BJ (cell line): ENCODE measurements around the gene CTIF. TPM values are rescaled to one million over a fixed set of nuclear protein-coding genes. Genes with fewer than 3 reads are reported as not detected.

Source experiments
- CTCF ChIA-PET: fragments of 350-600 bp; formaldehyde crosslinking; extraction: SDS; loops from one replicate; lab custom pipeline; 2021; ENCODE audit warnings: antibody characterized with exemption, inconsistent platforms; lab: Yijun Ruan, JAX
- POLR2A ChIA-PET: fragments of 300-600 bp; sonication (Branson Sonifier 250); formaldehyde crosslinking; extraction: SDS; loops from one replicate; lab custom pipeline; 2021; ENCODE audit warnings: antibody characterized with exemption; lab: Charles Lee
- DNase-seq: peaks from one replicate; pipeline ENCODE4 v3.0.0-alpha.2; 2011; ENCODE audit warnings: low read depth
- H3K27me3 ChIP-seq: 2 replicates; pipeline ENCODE4 v1.6.0; 2011; ENCODE audit warnings: low read length; ENCODE audit not compliant: control insufficient read depth, insufficient read depth
- H3K36me3 ChIP-seq: 2 replicates; pipeline ENCODE4 v1.5.1; 2011; ENCODE audit warnings: low read length; ENCODE audit not compliant: control insufficient read depth, insufficient read depth
- H3K4me3 ChIP-seq: 2 replicates; pipeline ENCODE4 v1.5.1; 2011; ENCODE audit warnings: low read depth, mild to moderate bottlenecking, control low read depth, low read length
- polyA plus RNA-seq: library from polyadenylated mRNA; depleted of rRNA; stranded (reverse); fragments of >200 nt; gene quantifications from 2 replicates; pipeline ENCODE4 v1.2.3, GENCODE V29; 2011
- TF ChIP-seq, protein P1 (sequence below): IDR thresholded peaks from 2 replicates; pipeline ENCODE4 v1.5.1; 2011; ENCODE audit warnings: low read depth, mild to moderate bottlenecking, control low read depth, inconsistent platforms, low read length, moderate library complexity; ENCODE audit not compliant: insufficient read depth

CTIF gene
- polyA plus RNA-seq, 1 experiment: 105 TPM

DNA sequence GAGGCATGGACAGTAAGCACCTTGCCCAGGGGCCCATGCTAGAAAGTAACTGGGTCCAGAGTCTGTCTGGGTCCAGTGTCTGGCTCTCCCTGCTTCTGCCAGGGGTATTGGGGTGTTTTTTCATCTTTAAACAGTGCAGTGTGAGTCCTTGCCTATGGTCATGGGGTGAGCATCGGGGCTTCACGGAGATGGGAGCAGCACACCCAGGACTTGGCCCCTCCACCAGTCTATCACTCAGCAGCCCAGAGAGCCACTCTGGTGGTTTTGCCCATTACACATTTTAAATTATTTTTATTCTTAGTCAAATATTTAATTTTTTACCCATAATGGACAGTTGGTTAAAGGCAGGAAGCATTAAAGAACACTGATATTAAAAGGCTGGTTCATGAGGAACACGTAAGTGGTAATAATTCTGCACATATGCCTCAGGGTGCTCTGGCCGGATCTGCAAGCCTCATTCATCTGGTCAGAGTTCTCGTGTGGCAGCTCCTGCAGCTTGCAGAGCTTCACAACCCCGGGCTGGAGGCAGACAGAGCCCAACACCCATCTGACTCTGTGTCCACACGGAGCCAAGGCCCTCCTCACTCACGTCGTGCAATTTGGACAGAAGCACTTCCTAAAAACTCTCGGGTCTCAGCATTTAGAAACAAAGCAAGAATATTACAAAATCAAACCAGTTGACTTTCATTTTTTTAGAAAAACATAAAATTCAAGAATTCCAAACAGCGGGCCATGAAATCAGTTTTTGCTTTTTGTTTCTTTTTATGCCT, 204.1 kb downstream of the CTIF start:
- TF ChIP-seq, protein P1, sequence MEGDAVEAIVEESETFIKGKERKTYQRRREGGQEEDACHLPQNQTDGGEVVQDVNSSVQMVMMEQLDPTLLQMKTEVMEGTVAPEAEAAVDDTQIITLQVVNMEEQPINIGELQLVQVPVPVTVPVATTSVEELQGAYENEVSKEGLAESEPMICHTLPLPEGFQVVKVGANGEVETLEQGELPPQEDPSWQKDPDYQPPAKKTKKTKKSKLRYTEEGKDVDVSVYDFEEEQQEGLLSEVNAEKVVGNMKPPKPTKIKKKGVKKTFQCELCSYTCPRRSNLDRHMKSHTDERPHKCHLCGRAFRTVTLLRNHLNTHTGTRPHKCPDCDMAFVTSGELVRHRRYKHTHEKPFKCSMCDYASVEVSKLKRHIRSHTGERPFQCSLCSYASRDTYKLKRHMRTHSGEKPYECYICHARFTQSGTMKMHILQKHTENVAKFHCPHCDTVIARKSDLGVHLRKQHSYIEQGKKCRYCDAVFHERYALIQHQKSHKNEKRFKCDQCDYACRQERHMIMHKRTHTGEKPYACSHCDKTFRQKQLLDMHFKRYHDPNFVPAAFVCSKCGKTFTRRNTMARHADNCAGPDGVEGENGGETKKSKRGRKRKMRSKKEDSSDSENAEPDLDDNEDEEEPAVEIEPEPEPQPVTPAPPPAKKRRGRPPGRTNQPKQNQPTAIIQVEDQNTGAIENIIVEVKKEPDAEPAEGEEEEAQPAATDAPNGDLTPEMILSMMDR: no peak
- POLR2A ChIA-PET: no interaction called here
- Histone ChIP-seq H3K4me3 (no peak overlapping the region), H3K36me3 (peaks cover 8% of the 10 kb centered on the region; the same call in 1 of the 2 replicates), H3K27me3 (no peaks in the 10 kb centered on the region)
- CTCF ChIA-PET: no interaction called here
- peak; percentile 70 for DNase-seq

DNA sequence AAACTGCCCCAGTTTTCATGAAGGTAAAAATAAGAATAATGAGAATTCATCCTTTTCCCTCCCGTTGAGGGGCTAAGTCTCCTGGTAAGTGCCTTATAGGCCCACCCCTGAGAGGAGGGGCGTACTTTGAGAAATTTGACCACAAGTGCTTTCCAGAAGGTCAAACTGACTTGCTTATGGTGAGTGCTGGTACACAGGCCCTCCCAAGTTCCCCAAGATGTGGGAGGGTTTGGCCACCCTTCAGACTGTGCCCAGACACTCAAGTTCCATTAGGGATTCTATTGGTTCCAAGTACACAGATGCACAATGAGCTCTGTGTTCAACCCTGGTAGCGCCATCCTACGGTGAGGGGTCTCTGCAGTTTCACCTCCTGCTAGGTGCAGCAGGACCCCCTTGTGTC, 205.1 kb downstream of the CTIF start:
- H3K27me3 ChIP-seq: no peaks in the 10 kb centered on the region
- TF ChIP-seq, protein P1: no peak
- H3K36me3 ChIP-seq: peaks cover 7% of the 10 kb centered on the region; the same call in 1 of the 2 replicates
- H3K4me3 ChIP-seq: no peak overlapping the region
- CTCF ChIA-PET: no interaction called here
- DNase-seq: no peak
- POLR2A ChIA-PET: no interaction called here

DNA sequence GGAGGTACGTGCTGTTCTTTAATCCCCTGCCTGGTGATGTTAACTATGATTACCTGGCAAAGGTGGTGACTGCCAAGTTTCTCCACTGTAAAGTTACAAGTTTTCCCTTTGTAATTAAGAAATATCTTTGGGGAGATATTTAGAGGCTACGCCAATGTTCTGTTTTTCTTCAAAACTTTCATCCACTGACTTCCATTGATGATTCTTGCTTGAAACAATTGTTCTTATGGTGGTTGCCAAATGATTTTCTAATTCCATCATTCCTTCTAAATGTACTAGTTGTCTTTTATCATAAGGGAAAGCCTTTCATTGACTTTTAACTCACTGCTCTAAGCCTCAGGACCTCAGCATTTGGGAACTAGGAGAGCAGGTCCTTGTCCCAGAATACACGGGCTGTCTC, 206.5 kb downstream of the CTIF start:
- no peak for DNase-seq
- TF ChIP-seq, protein P1: no peak
- ChIA-PET CTCF (no interaction called here), POLR2A (no interaction called here)
- H3K36me3 ChIP-seq: peaks cover 5% of the 10 kb centered on the region; the same call in 1 of the 2 replicates
- H3K27me3 ChIP-seq: no peaks in the 10 kb centered on the region
- no peak overlapping the region for H3K4me3 ChIP-seq

DNA sequence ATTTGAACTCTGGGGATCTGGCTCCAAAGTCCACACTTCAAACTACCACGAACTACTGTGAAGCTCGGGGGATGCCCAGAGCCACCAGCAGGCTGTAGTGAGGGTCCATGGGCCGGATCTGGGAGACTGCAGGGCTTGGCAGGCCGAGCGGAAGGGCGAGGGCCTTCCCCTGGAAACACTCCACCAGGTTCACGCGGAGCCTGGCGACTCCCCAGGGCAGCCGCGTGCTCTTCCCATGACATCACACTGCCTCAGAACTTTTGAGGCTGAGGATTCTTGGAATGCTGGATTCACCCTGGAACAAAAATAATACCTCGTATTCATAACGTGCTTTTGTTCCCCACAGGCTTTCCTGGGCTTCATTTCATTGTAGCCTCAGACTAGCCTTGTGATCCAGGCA, 210.9 kb downstream of the CTIF start:
- TF ChIP-seq, protein P1: no peak
- Histone ChIP-seq H3K36me3 (peaks cover 14% of the 10 kb centered on the region), H3K4me3 (no peak overlapping the region), H3K27me3 (no peaks in the 10 kb centered on the region)
- no peak for DNase-seq
- ChIA-PET POLR2A (no interaction called here), CTCF (interaction anchor here (0.5 to 1.1 kb wide), 2 partner anchors 698 to 761 kb away, joined by 3 read pairs; no protein-coding TSS in a partner anchor)

DNA sequence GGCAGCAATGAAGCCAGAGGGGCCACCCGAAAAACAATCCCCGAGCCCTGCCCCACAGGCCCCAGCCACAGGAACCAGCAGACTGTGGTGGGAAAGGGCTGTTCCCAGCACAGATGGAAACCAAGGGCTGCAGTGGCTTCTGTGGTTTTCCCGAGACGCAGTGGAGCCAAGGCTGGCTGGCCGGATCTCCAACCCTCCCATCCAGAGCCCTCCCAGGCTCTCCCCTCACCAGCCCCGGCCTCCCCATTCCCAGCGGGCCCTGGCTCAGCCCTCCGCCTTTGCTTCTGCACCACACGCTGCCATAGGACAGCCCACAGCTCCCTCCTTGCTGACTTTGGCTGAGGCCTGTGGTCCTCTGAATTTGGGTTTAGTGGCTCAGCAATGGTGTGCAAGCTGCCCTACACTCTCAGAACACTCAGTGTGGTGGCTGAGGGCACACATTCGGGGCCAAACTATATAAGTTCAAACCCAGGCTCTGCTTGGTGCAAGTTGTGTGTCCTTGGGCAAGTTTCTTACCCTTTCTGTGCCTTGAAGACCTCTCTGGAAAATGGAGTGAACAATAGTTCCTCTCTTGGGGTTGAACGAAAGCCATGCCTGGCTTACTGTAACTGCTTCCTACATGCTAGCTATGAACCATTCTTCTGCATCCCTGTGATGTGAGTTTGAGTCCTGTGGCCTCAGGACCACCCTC, 211.8 kb downstream of the CTIF start:
- CTCF ChIA-PET: no interaction called here

More for the DNA sequence above, 211.8 kb downstream of the CTIF start:
- DNase-seq: no peak
- Histone ChIP-seq H3K36me3 (peaks cover 14% of the 10 kb centered on the region), H3K4me3 (no peak overlapping the region), H3K27me3 (no peaks in the 10 kb centered on the region)
- TF ChIP-seq, protein P1: no peak
- POLR2A ChIA-PET: no interaction called here
